ENCODE measurements around the gene PHLDB1. TPM values are rescaled to one million over a fixed set of nuclear protein-coding genes. Genes with fewer than 3 reads are reported as not detected.

PHLDB1 gene
- total and polyA plus RNA-seq, 7 donors: 12.6 to 45.8 (median 27.7) TPM

- peaks cover 2 to 28% of the 10 kb centered on the region in 2 donors for H3K36me3 ChIP-seq (ENCODE audit: insufficient read depth in 1 of 2, low read depth in 1 of 2)
- H3K27me3 ChIP-seq (ENCODE audit: insufficient read depth in 3 of 3, low read length in 2 of 3): no peaks in the 10 kb centered on the region
- DNase-seq (peak; percentile 80 to 86), ATAC-seq (peak; percentile 3 to 35 (median 31))
- intact Hi-C loops (cut with DNase I): loop anchor here (5.0 kb wide), 3 partner anchors 37 to 1073 kb away; no protein-coding TSS in a partner anchor
- no peaks in the 10 kb centered on the region for H3K9me3 ChIP-seq
- H3K4me3 ChIP-seq: no peak overlapping the region
- no peaks in the 10 kb centered on the region for H3K4me1 ChIP-seq
- 47 to 51% (median 50%) methylated on average over 10 of the region's 10 CpGs for WGBS, 3 donors
- TF ChIP-seq, protein P1, sequence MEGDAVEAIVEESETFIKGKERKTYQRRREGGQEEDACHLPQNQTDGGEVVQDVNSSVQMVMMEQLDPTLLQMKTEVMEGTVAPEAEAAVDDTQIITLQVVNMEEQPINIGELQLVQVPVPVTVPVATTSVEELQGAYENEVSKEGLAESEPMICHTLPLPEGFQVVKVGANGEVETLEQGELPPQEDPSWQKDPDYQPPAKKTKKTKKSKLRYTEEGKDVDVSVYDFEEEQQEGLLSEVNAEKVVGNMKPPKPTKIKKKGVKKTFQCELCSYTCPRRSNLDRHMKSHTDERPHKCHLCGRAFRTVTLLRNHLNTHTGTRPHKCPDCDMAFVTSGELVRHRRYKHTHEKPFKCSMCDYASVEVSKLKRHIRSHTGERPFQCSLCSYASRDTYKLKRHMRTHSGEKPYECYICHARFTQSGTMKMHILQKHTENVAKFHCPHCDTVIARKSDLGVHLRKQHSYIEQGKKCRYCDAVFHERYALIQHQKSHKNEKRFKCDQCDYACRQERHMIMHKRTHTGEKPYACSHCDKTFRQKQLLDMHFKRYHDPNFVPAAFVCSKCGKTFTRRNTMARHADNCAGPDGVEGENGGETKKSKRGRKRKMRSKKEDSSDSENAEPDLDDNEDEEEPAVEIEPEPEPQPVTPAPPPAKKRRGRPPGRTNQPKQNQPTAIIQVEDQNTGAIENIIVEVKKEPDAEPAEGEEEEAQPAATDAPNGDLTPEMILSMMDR (IDR thresholded peaks at IDR 0.05): no peak
- H3K27ac ChIP-seq: peak overlapping the region; percentile 53
Measured at GRCh38 chr11:118605116-118605867, 2.1 kb upstream of the PHLDB1 start.

DNA sequence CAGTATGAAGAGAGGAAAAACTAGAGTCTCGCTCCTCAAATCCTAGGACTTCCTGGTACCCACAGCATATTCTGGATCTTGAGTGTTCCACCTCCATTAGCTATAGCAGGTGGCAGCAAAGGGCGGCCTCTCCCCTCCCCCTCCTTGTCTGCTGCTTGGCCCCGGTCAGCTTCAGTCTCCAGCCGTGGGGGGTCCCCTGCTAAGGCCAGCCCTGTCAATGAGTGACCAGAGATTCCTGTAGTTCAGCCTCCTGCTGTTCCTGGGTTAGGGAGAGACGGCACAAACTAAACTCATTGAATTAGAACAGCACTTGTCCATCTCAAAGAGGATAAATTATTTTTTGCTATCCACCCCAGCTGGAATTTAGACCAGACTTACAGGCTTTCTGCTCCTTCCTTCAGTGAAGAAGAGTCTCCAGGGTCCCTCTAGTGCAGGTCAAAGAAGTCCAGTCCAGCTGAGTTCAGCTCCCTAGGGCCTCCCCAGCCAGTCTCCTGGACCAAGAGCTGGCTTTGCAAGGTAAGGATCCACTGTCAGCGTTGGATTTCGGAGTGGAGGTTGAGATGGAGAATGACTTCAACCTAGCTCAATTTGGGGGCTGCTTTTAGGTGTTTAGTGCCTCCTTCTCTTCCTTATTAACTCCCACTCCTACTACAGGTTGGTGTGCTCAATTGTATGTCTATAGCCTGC lies 1.1 kb upstream of the PHLDB1 start:
- 62 to 69% (median 67%) methylated on average over 7 of the region's 7 CpGs for WGBS, 3 donors
- Histone ChIP-seq H3K27me3 (ENCODE audit: insufficient read depth in 3 of 3, low read length in 2 of 3) (no peaks in the 10 kb centered on the region), H3K4me1 (peaks cover 5% of the 10 kb centered on the region), H3K27ac (peak overlapping the region; percentile 53), H3K9me3 (no peaks in the 10 kb centered on the region), H3K36me3 (ENCODE audit: insufficient read depth in 1 of 2, low read depth in 1 of 2) (peaks cover 2 to 18% of the 10 kb centered on the region in 2 donors), H3K4me3 (peak overlapping the region; percentile 11)
- no peak for ATAC-seq
- TF ChIP-seq, protein P1 (IDR thresholded peaks at IDR 0.05): no peak
- no peak for DNase-seq
- intact Hi-C loops (cut with DNase I): loop anchor here (5.0 kb wide), 3 partner anchors 36 to 1074 kb away; no protein-coding TSS in a partner anchor

GRCh38 chr11:118606844-118607228 lies 579 bp upstream of the PHLDB1 start:
- intact Hi-C loops (cut with DNase I): loop anchor here (5.0 kb wide), 3 partner anchors 35 to 1075 kb away; no protein-coding TSS in a partner anchor
- peak overlapping the region; percentile 53 for H3K27ac ChIP-seq
- ATAC-seq: no peak
- H3K36me3 ChIP-seq (ENCODE audit: insufficient read depth in 1 of 2, low read depth in 1 of 2): peaks cover 2 to 12% of the 10 kb centered on the region in 2 donors
- DNase-seq: no peak
- H3K4me3 ChIP-seq: peak overlapping the region; percentile 6
- WGBS, 3 donors: 64 to 66% (median 64%) methylated on average over 7 of the region's 7 CpGs
- TF ChIP-seq, protein P1 (IDR thresholded peaks at IDR 0.05): no peak
- H3K4me1 ChIP-seq: peaks cover 5% of the 10 kb centered on the region
- H3K27me3 ChIP-seq (ENCODE audit: insufficient read depth in 3 of 3, low read length in 2 of 3): no peaks in the 10 kb centered on the region
- H3K9me3 ChIP-seq: no peaks in the 10 kb centered on the region

DNA sequence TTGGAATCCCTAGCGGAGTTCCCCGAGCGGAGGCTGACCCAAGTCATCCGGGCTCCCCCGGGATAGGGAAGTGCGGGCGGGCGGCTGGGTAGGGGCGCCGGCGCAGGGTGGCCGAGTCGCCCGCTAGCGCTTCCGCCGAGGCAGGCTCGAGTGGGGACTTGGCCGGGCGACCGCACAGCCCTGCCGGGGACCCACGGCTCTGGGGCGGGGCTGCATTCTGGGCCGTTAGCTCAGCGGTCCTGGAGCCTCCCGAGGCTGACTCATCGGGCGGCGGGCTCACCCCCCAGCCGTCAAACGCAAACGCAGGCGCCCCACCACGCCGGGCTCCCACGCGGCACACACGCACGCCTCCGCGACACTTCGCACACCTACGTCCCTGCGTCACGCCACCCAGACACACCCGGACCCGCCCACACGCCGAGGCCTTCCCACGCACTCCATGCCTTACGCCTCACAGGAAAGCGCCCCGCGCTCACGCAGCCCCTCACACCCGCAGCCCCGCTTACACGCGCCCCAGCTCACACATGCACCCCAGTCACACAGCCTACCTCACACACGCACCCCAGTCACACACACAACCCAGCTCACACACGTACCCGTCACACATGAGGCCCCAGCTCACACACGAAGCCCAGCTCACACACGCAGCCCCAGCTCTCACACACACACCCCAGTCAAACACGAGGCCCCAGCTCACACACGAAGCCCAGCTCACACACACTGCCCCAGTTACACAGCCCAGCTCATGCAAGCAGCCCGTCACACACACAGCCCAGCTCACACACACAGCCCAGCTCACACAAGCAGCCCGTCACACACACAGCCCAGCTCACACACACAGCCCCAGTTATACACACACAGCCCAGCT lies 1.2 kb downstream of the PHLDB1 start:
- TF ChIP-seq, protein P1 (IDR thresholded peaks at IDR 0.05): no peak
- Histone ChIP-seq H3K9me3 (no peaks in the 10 kb centered on the region), H3K27ac (peak overlapping the region; percentile 81), H3K36me3 (ENCODE audit: insufficient read depth in 1 of 2, low read depth in 1 of 2) (no peaks in the 10 kb centered on the region), H3K27me3 (ENCODE audit: insufficient read depth in 3 of 3, low read length in 2 of 3) (no peaks in the 10 kb centered on the region), H3K4me3 (peak overlapping the region; percentile 88), H3K4me1 (peaks cover 5% of the 10 kb centered on the region)
- intact Hi-C loops (cut with DNase I): loop anchor here (5.0 kb wide), 3 partner anchors 34 to 1076 kb away; no protein-coding TSS in a partner anchor
- peak; percentile 72 to 78 (median 74) for ATAC-seq
- WGBS, 3 donors: 19 to 27% (median 19%) methylated on average over 50 to 69 of the region's 69 CpGs
- DNase-seq: peak; percentile 87 to 91
